ENCODE data around the gene PANK1. TPM values are rescaled to one million over a fixed set of nuclear protein-coding genes. Genes with fewer than 3 reads are reported as not detected.

PANK1 gene
- total and polyA plus RNA-seq, 2 experiments from 2014 or later = 16.9 to 38.2 TPM

GRCh38 chr10:89662596-89662995 lies 17.6 kb upstream of the PANK1 start:
- Histone ChIP-seq H3K27ac (no peak overlapping the region), H3K4me1 (ENCODE audit: low read depth) (no peaks in the 10 kb centered on the region)

GRCh38 chr10:89659143-89660131 lies 14.4 kb upstream of the PANK1 start:
- no peaks in the 10 kb centered on the region for H3K9me3 ChIP-seq (ENCODE audit: low read depth)
- H3K4me3 ChIP-seq = no peak overlapping the region
- no peak for TF ChIP-seq CTCF (IDR thresholded peaks at IDR 0.05; ENCODE audit: low read depth, low read length)
- DNase-seq (ENCODE audit: low read depth in 1 of 2, low spot score in 1 of 2) = peak in 1 of 2 donors; percentile 54
- no peaks in the 10 kb centered on the region for H3K27me3 ChIP-seq
- no peak overlapping the region for H3K27ac ChIP-seq
- no peaks in the 10 kb centered on the region for H3K36me3 ChIP-seq
- H3K4me1 ChIP-seq (ENCODE audit: low read depth) = no peaks in the 10 kb centered on the region

More at GRCh38 chr10:89662596-89662995, 17.6 kb upstream of the PANK1 start:
- DNase-seq (ENCODE audit: low read depth in 1 of 2, low spot score in 1 of 2) = no peak
- no peaks in the 10 kb centered on the region for H3K9me3 ChIP-seq (ENCODE audit: low read depth)
- no peaks in the 10 kb centered on the region for H3K27me3 ChIP-seq
- no peaks in the 10 kb centered on the region for H3K36me3 ChIP-seq
- TF ChIP-seq CTCF (IDR thresholded peaks at IDR 0.05; ENCODE audit: low read depth, low read length) = no peak
- no peak overlapping the region for H3K4me3 ChIP-seq

- peaks cover 8% of the 10 kb centered on the region for H3K4me1 ChIP-seq (ENCODE audit: low read depth)
- H3K36me3 ChIP-seq = no peaks in the 10 kb centered on the region
- H3K4me3 ChIP-seq = no peak overlapping the region
- TF ChIP-seq CTCF (IDR thresholded peaks at IDR 0.05; ENCODE audit: low read depth, low read length) = no peak
- peak in 1 of 2 donors; percentile 24 for DNase-seq (ENCODE audit: low read depth in 1 of 2, low spot score in 1 of 2)
- H3K27me3 ChIP-seq = no peaks in the 10 kb centered on the region
- H3K27ac ChIP-seq = no peak overlapping the region
- H3K9me3 ChIP-seq (ENCODE audit: low read depth) = no peaks in the 10 kb centered on the region
Measured at GRCh38 chr10:89657302-89657701, 12.3 kb upstream of the PANK1 start.

GRCh38 chr10:89655722-89656121 lies 10.7 kb upstream of the PANK1 start:
- Histone ChIP-seq H3K4me1 (ENCODE audit: low read depth) (peaks cover 13% of the 10 kb centered on the region), H3K9me3 (ENCODE audit: low read depth) (no peaks in the 10 kb centered on the region), H3K27ac (no peak overlapping the region), H3K27me3 (no peaks in the 10 kb centered on the region), H3K36me3 (no peaks in the 10 kb centered on the region), H3K4me3 (no peak overlapping the region)
- no peak for DNase-seq (ENCODE audit: low read depth in 1 of 2, low spot score in 1 of 2)
- no peak for TF ChIP-seq CTCF (IDR thresholded peaks at IDR 0.05; ENCODE audit: low read depth, low read length)

- Histone ChIP-seq H3K27ac (no peak overlapping the region), H3K4me1 (ENCODE audit: low read depth) (peaks cover 13% of the 10 kb centered on the region), H3K4me3 (no peak overlapping the region), H3K36me3 (no peaks in the 10 kb centered on the region), H3K27me3 (no peaks in the 10 kb centered on the region), H3K9me3 (ENCODE audit: low read depth) (no peaks in the 10 kb centered on the region)
- TF ChIP-seq CTCF (IDR thresholded peaks at IDR 0.05; ENCODE audit: low read depth, low read length) = no peak
- DNase-seq (ENCODE audit: low read depth in 1 of 2, low spot score in 1 of 2) = peak in 1 of 2 donors; percentile 65
Measured at GRCh38 chr10:89653410-89653869, 8.4 kb upstream of the PANK1 start.
